Activated naive CD4-positive, alpha-beta T cell treated with anti-CD3 and anti-CD28 coated beads, Interleukin-2, amount 50 U/mL, for 72 hours (primary cell): ENCODE data around the gene CYP19A1. TPM values are rescaled to one million over a fixed set of nuclear protein-coding genes. Genes with fewer than 3 reads are reported as not detected.

Experiments used
- ATAC-seq, 2 donors: fragments of 150-1000 bp; cut with Tn5 transposase; 2 replicates each; pipeline ENCODE4 v1.10.0; 2021; ENCODE audit warnings: mild to moderate bottlenecking in 2 of 2, moderate library complexity in 2 of 2
- DNase-seq, 2 donors: peaks; one replicate each; pipeline ENCODE4 v3.0.0; 2021 to 2022; ENCODE audit warnings: low spot score in 2 of 2
- H3K27ac Mint-ChIP-seq, 2 donors: one replicate each; pipeline ENCODE4 v1.8.0; 2022; ENCODE audit warnings: mild to moderate bottlenecking in 2 of 2, mixed read lengths in 2 of 2
- H3K36me3 Mint-ChIP-seq, 2 donors: one replicate each; pipeline ENCODE4 v1.8.0; 2022; ENCODE audit warnings: mixed read lengths in 2 of 2
- H3K9me3 Mint-ChIP-seq, 2 donors: one replicate each; pipeline ENCODE4 v1.8.0; 2022; ENCODE audit warnings: mixed read lengths in 2 of 2
- total RNA-seq, 2 donors: library from RNA; stranded (reverse); gene quantifications; one replicate each; pipeline ENCODE4 v1.2.3, GENCODE V29; 2022

Gene CYP19A1
- total RNA-seq, 2 donors from 2014 or later, result 0.75 to 1.3 TPM

GRCh38 chr15:51335538-51336410, 2.6 kb downstream of the CYP19A1 start:
- H3K27ac Mint-ChIP-seq, result no peak overlapping the region
- no peaks in the 10 kb centered on the region for H3K9me3 Mint-ChIP-seq
- no peaks in the 10 kb centered on the region for H3K36me3 Mint-ChIP-seq
- ATAC-seq (no peak), DNase-seq (no peak)

- Mint-ChIP-seq H3K9me3 (no peaks in the 10 kb centered on the region), H3K27ac (no peak overlapping the region), H3K36me3 (no peaks in the 10 kb centered on the region)
- ATAC-seq (no peak), DNase-seq (no peak)
Measured at GRCh38 chr15:51335087-51335486, 3.3 kb downstream of the CYP19A1 start.

GRCh38 chr15:51334011-51334451, 4.4 kb downstream of the CYP19A1 start:
- no peaks in the 10 kb centered on the region for H3K36me3 Mint-ChIP-seq
- no peaks in the 10 kb centered on the region for H3K9me3 Mint-ChIP-seq
- no peak overlapping the region for H3K27ac Mint-ChIP-seq
- no peak for ATAC-seq
- no peak for DNase-seq

- no peaks in the 10 kb centered on the region for H3K36me3 Mint-ChIP-seq
- H3K27ac Mint-ChIP-seq, result no peak overlapping the region
- ATAC-seq (no peak), DNase-seq (no peak)
- H3K9me3 Mint-ChIP-seq, result no peaks in the 10 kb centered on the region
Measured at GRCh38 chr15:51333571-51333970, 4.8 kb downstream of the CYP19A1 start.

GRCh38 chr15:51332206-51333147, 5.9 kb downstream of the CYP19A1 start:
- Mint-ChIP-seq H3K36me3 (no peaks in the 10 kb centered on the region), H3K27ac (no peak overlapping the region), H3K9me3 (no peaks in the 10 kb centered on the region)
- ATAC-seq (no peak), DNase-seq (no peak)

GRCh38 chr15:51331141-51331540, 7.3 kb downstream of the CYP19A1 start:
- Mint-ChIP-seq H3K27ac (no peak overlapping the region), H3K36me3 (no peaks in the 10 kb centered on the region), H3K9me3 (no peaks in the 10 kb centered on the region)
- ATAC-seq (no peak), DNase-seq (no peak)

- ATAC-seq (no peak), DNase-seq (no peak)
- no peaks in the 10 kb centered on the region for H3K36me3 Mint-ChIP-seq
- H3K9me3 Mint-ChIP-seq, result no peaks in the 10 kb centered on the region
- no peak overlapping the region for H3K27ac Mint-ChIP-seq
Measured at GRCh38 chr15:51328926-51329325, 9.5 kb downstream of the CYP19A1 start.

- Mint-ChIP-seq H3K9me3 (no peaks in the 10 kb centered on the region), H3K27ac (no peak overlapping the region), H3K36me3 (no peaks in the 10 kb centered on the region)
- no peak for DNase-seq
- ATAC-seq, result no peak
Measured at GRCh38 chr15:51327081-51327480, 11.3 kb downstream of the CYP19A1 start.

- no peaks in the 10 kb centered on the region for H3K36me3 Mint-ChIP-seq
- no peaks in the 10 kb centered on the region for H3K9me3 Mint-ChIP-seq
Measured at GRCh38 chr15:51325167-51325566, 13.2 kb downstream of the CYP19A1 start.

GRCh38 chr15:51323749-51324148, 14.6 kb downstream of the CYP19A1 start:
- Mint-ChIP-seq H3K9me3 (no peaks in the 10 kb centered on the region), H3K27ac (no peak overlapping the region), H3K36me3 (no peaks in the 10 kb centered on the region)
- ATAC-seq (no peak), DNase-seq (no peak)

More at GRCh38 chr15:51325167-51325566, 13.2 kb downstream of the CYP19A1 start:
- H3K27ac Mint-ChIP-seq, result no peak overlapping the region
- ATAC-seq (no peak), DNase-seq (no peak)

- DNase-seq, result no peak
- Mint-ChIP-seq H3K36me3 (no peaks in the 10 kb centered on the region), H3K9me3 (no peaks in the 10 kb centered on the region), H3K27ac (no peak overlapping the region)
- no peak for ATAC-seq
Measured at GRCh38 chr15:51322621-51323296, 15.6 kb downstream of the CYP19A1 start.

- no peaks in the 10 kb centered on the region for H3K9me3 Mint-ChIP-seq
- no peak for ATAC-seq
- no peak for DNase-seq
- peak overlapping the region in 1 of 2 donors; percentile 34 for H3K27ac Mint-ChIP-seq
- H3K36me3 Mint-ChIP-seq, result no peaks in the 10 kb centered on the region
Measured at GRCh38 chr15:51321316-51321715, 17.1 kb downstream of the CYP19A1 start.

GRCh38 chr15:51320843-51321242, 17.6 kb downstream of the CYP19A1 start:
- Mint-ChIP-seq H3K27ac (no peak overlapping the region), H3K9me3 (no peaks in the 10 kb centered on the region)

GRCh38 chr15:51319539-51319938, 18.9 kb downstream of the CYP19A1 start:
- no peaks in the 10 kb centered on the region for H3K36me3 Mint-ChIP-seq
- no peak overlapping the region for H3K27ac Mint-ChIP-seq
- H3K9me3 Mint-ChIP-seq, result no peaks in the 10 kb centered on the region
- DNase-seq (no peak), ATAC-seq (no peak)

More at GRCh38 chr15:51320843-51321242, 17.6 kb downstream of the CYP19A1 start:
- ATAC-seq (no peak), DNase-seq (no peak)
- H3K36me3 Mint-ChIP-seq, result no peaks in the 10 kb centered on the region

- no peaks in the 10 kb centered on the region for H3K36me3 Mint-ChIP-seq
- no peaks in the 10 kb centered on the region for H3K9me3 Mint-ChIP-seq
- ATAC-seq (no peak), DNase-seq (no peak)
- H3K27ac Mint-ChIP-seq, result no peak overlapping the region
Measured at GRCh38 chr15:51318382-51319150, 19.8 kb downstream of the CYP19A1 start.

GRCh38 chr15:51316636-51317035, 21.8 kb downstream of the CYP19A1 start:
- H3K36me3 Mint-ChIP-seq, result no peaks in the 10 kb centered on the region
- no peaks in the 10 kb centered on the region for H3K9me3 Mint-ChIP-seq
- no peak overlapping the region for H3K27ac Mint-ChIP-seq
- ATAC-seq (no peak), DNase-seq (no peak)
